HEK293 (cell line): ENCODE data around the gene RIMS4.

Experiments
- CTCF ChIA-PET: fragments of 350-600 bp; formaldehyde crosslinking; extraction: SDS; loops from one replicate; lab custom pipeline; 2021; ENCODE audit warnings: antibody characterized with exemption; lab: Yijun Ruan, JAX
- POLR2A ChIA-PET: fragments of 300-600 bp; formaldehyde crosslinking; extraction: SDS; loops from one replicate; lab custom pipeline; 2020; ENCODE audit warnings: antibody characterized with exemption, inconsistent platforms; lab: Yijun Ruan, JAX
- H3K27ac ChIP-seq: fragments of 200-500 bp; sonication (Bioruptor generic); 2 replicates; pipeline ENCODE4 v1.5.1; 2014; ENCODE audit warnings: low read depth, low read length, control low read depth, inconsistent platforms; ENCODE audit errors: extremely low read depth
- H3K36me3 ChIP-seq, 2 experiments: fragments of 200-500 bp in 1 of 2; sonication (Bioruptor generic) in 1 of 2; 1 replicate in 1 of 2; 2 replicates in 1 of 2; pipeline ENCODE4 v1.5.1; 2014 to 2017; ENCODE audit warnings: inconsistent platforms in 2 of 2, low read length in 2 of 2; ENCODE audit not compliant: control insufficient read depth in 2 of 2, insufficient read depth in 1 of 2
- H3K4me1 ChIP-seq: fragments of 200-500 bp; sonication (Bioruptor generic); 2 replicates; pipeline ENCODE4 v1.5.1; 2014; ENCODE audit warnings: mild to moderate bottlenecking, low read length, inconsistent platforms; ENCODE audit not compliant: control insufficient read depth, insufficient read depth
- H3K4me3 ChIP-seq: 2 replicates; pipeline ENCODE4 v1.5.1; 2011; ENCODE audit warnings: low read depth, mild to moderate bottlenecking, control low read depth, low read length, moderate library complexity
- H3K9me3 ChIP-seq: fragments of 200-500 bp; sonication (Bioruptor generic); 2 replicates; pipeline ENCODE4 v1.5.1; 2014; ENCODE audit warnings: low read depth, low read length, inconsistent platforms; ENCODE audit not compliant: control insufficient read depth, insufficient read depth
- GLIS1 ChIP-seq: fragments of 450-650 bp; formaldehyde crosslinking; IDR thresholded peaks from 2 replicates; pipeline ENCODE4 v1.5.1; 2016; ENCODE audit warnings: missing biosample characterization, missing genetic modification characterization
- KLF1 ChIP-seq: fragments of 450-650 bp; formaldehyde crosslinking; IDR thresholded peaks from 2 replicates; pipeline ENCODE4 v1.5.1; 2016; ENCODE audit warnings: missing biosample characterization, missing genetic modification characterization
- KLF8 ChIP-seq: fragments of 450-650 bp; formaldehyde crosslinking; IDR thresholded peaks from 2 replicates; pipeline ENCODE4 v1.5.1; 2016; ENCODE audit warnings: missing biosample characterization, missing genetic modification characterization
- SETDB1 ChIP-seq: IDR thresholded peaks from one replicate; pipeline ENCODE4 v1.6.1; 2017; ENCODE audit warnings: mild to moderate bottlenecking, low read length, moderate library complexity, mixed read lengths; ENCODE audit not compliant: insufficient read length
- ZBTB6 ChIP-seq: fragments of 450-650 bp; formaldehyde crosslinking; IDR thresholded peaks from 2 replicates; pipeline ENCODE4 v1.5.1; 2017; ENCODE audit warnings: missing biosample characterization, missing genetic modification characterization
- ZFP37 ChIP-seq: fragments of 450-650 bp; formaldehyde crosslinking; IDR thresholded peaks from 2 replicates; pipeline ENCODE4 v1.5.1; 2016; ENCODE audit warnings: missing biosample characterization, missing genetic modification characterization
- ZNF114 ChIP-seq: fragments of 450-650 bp; formaldehyde crosslinking; IDR thresholded peaks from 2 replicates; pipeline ENCODE4 v1.5.0; 2017; ENCODE audit warnings: missing biosample characterization, missing genetic modification characterization
- ZNF157 ChIP-seq: fragments of 450-650 bp; formaldehyde crosslinking; IDR thresholded peaks from 2 replicates; pipeline ENCODE4 v1.5.1; 2016; ENCODE audit warnings: missing biosample characterization, missing genetic modification characterization
- ZNF16 ChIP-seq: fragments of 450-650 bp; formaldehyde crosslinking; IDR thresholded peaks from 2 replicates; pipeline ENCODE4 v1.5.1; 2016; ENCODE audit warnings: low read depth, missing biosample characterization, missing genetic modification characterization
- ZNF175 ChIP-seq: fragments of 450-650 bp; formaldehyde crosslinking; IDR thresholded peaks from 2 replicates; pipeline ENCODE4 v1.5.1; 2016; ENCODE audit warnings: missing biosample characterization, missing genetic modification characterization
- ZNF18 ChIP-seq: fragments of 450-650 bp; formaldehyde crosslinking; IDR thresholded peaks from 2 replicates; pipeline ENCODE4 v1.5.1; 2016; ENCODE audit warnings: missing biosample characterization, missing genetic modification characterization
- ZNF223 ChIP-seq: fragments of 450-650 bp; formaldehyde crosslinking; IDR thresholded peaks from 2 replicates; pipeline ENCODE4 v1.5.1; 2016; ENCODE audit warnings: missing biosample characterization, missing genetic modification characterization
- ZNF24 ChIP-seq: fragments of 450-650 bp; formaldehyde crosslinking; IDR thresholded peaks from 2 replicates; pipeline ENCODE4 v1.5.1; 2016; ENCODE audit warnings: missing biosample characterization, missing genetic modification characterization
- ZNF292 ChIP-seq: fragments of 450-650 bp; formaldehyde crosslinking; IDR thresholded peaks from 2 replicates; pipeline ENCODE4 v1.5.1; 2016; ENCODE audit warnings: low read depth, missing biosample characterization, missing genetic modification characterization, borderline replicate concordance
- ZNF324 ChIP-seq: fragments of 450-650 bp; formaldehyde crosslinking; IDR thresholded peaks from 2 replicates; pipeline ENCODE4 v1.5.1; 2016; ENCODE audit warnings: missing biosample characterization, missing genetic modification characterization
- ZNF76 ChIP-seq: fragments of 450-650 bp; formaldehyde crosslinking; IDR thresholded peaks from 2 replicates; pipeline ENCODE4; 2016; ENCODE audit warnings: low read depth, missing biosample characterization, missing genetic modification characterization, borderline replicate concordance
- ZNF792 ChIP-seq: fragments of 450-650 bp; formaldehyde crosslinking; IDR thresholded peaks from 2 replicates; pipeline ENCODE4 v1.5.1; 2016; ENCODE audit warnings: missing biosample characterization, missing genetic modification characterization
- ZSCAN5A ChIP-seq: fragments of 450-650 bp; formaldehyde crosslinking; IDR thresholded peaks from 2 replicates; pipeline ENCODE4 v1.5.1; 2016; ENCODE audit warnings: missing biosample characterization, missing genetic modification characterization

The RIMS4 gene

GRCh38 chr20:44841955-44842354 lies 31.6 kb upstream of the RIMS4 start (continued):
- TF ChIP-seq ZNF18 (tag by site-specific recombination) = no peak
- no peak for TF ChIP-seq ZBTB6 (tag by site-specific recombination)
- no peak for TF ChIP-seq ZNF24 (tag by site-specific recombination)
- no peak for TF ChIP-seq ZNF324 (tag by site-specific recombination)
- TF ChIP-seq ZSCAN5A (tag by site-specific recombination) = no peak
- TF ChIP-seq ZNF175 (tag by site-specific recombination) = no peak

- Histone ChIP-seq H3K9me3 (no peaks in the 10 kb centered on the region), H3K36me3 (no peaks in the 10 kb centered on the region), H3K4me3 (no peak overlapping the region), H3K4me1 (no peaks in the 10 kb centered on the region), H3K27ac (no peak overlapping the region)
- TF ChIP-seq ZFP37 (tag by site-specific recombination) (no peak), ZSCAN5A (tag by site-specific recombination) (no peak), GLIS1 (no peak), KLF1 (tag by site-specific recombination) (no peak), ZNF114 (tag by site-specific recombination) (no peak), ZNF157 (tag by site-specific recombination) (no peak), ZNF76 (tag by site-specific recombination) (no peak), SETDB1 (no peak), KLF8 (tag by site-specific recombination) (no peak), ZNF792 (tag by site-specific recombination) (no peak), ZNF223 (tag by site-specific recombination) (no peak), ZNF16 (no peak)
- POLR2A ChIA-PET = no interaction called here
- CTCF ChIA-PET = interaction anchor here (0.6 to 1.2 kb wide), 3 partner anchors 14 to 1073 kb away, joined by 3 read pairs; no protein-coding TSS in a partner anchor
These were observed 30.5 kb upstream of the RIMS4 start for GRCh38 chr20:44840826-44841225.

GRCh38 chr20:44839481-44839880 lies 29.1 kb upstream of the RIMS4 start:
- no peaks in the 10 kb centered on the region for H3K4me1 ChIP-seq
- H3K36me3 ChIP-seq = no peaks in the 10 kb centered on the region
- H3K27ac ChIP-seq = no peak overlapping the region
- POLR2A ChIA-PET = interaction anchor here (0.6 kb wide), 2 partner anchors 562 to 1094 kb away, joined by 3 to 4 read pairs; no protein-coding TSS in a partner anchor
- no peak for TF ChIP-seq ZNF292 (tag by site-specific recombination)
- H3K9me3 ChIP-seq = no peaks in the 10 kb centered on the region
- CTCF ChIA-PET = interaction anchor here (1.1 kb wide), 1 partner anchor 154 kb away, joined by 4 read pairs; no protein-coding TSS in a partner anchor
- no peak overlapping the region for H3K4me3 ChIP-seq
